Upper lobe of left lung (tissue), 6 donors: Measurements from ENCODE around the gene ZNF652. TPM values are rescaled to one million over a fixed set of nuclear protein-coding genes. Genes with fewer than 3 reads are reported as not detected.
"Not testable (repeated sequence)": the region's sequence is repeated elsewhere in the genome, so short reads cannot be mapped to it uniquely, and the experiment has no call there.

Experiments
- ATAC-seq, 2 donors: fragments of 200-7000 bp; cut with Tn5 transposase; one replicate each; pipeline ENCODE4 v1.9.1; 2022; ENCODE audit warnings: mild to moderate bottlenecking in 2 of 2, moderate library complexity in 2 of 2; ENCODE audit not compliant: low FRiP score in 2 of 2
- DNase-seq, 2 donors: peaks; one replicate each; pipeline ENCODE4 v3.0.0-alpha.2; 2019 to 2020
- H3K27ac ChIP-seq, 4 donors: fragments of 200-600 bp; sonication (generic); one replicate each; pipeline ENCODE4 v1.5.1; 2016 to 2019
- H3K27me3 ChIP-seq, 4 donors: fragments of 200-600 bp; sonication (generic); one replicate each; pipeline ENCODE4 v1.5.1; 2017 to 2019
- H3K36me3 ChIP-seq, 4 donors: fragments of 200-600 bp; sonication (generic); one replicate each; pipeline ENCODE4 v1.5.1; 2016 to 2019
- H3K4me1 ChIP-seq, 4 donors: fragments of 200-600 bp; sonication (generic); one replicate each; pipeline ENCODE4 v1.5.1; 2018 to 2019
- H3K4me3 ChIP-seq, 4 donors: fragments of 200-600 bp; sonication (generic); one replicate each; pipeline ENCODE4 v1.5.1; 2017 to 2019; ENCODE audit warnings: mild to moderate bottlenecking in 2 of 4, moderate library complexity in 1 of 4
- H3K9me3 ChIP-seq, 4 donors: fragments of 200-600 bp; sonication (generic); one replicate each; pipeline ENCODE4 v1.5.1; 2018 to 2019
- CTCF ChIP-seq, 6 experiments: fragments of 450-650 bp in 4 of 6; fragments of 200-600 bp in 2 of 6; sonication (generic) in 2 of 6; IDR thresholded peaks; one replicate each; pipeline ENCODE4 v1.5.1; 2016 to 2019; ENCODE audit warnings: antibody characterized with exemption in 6 of 6
- EP300 ChIP-seq, 4 donors: sonication (generic); formaldehyde crosslinking; IDR thresholded peaks; one replicate each; pipeline ENCODE4 v1.5.1; 2017; ENCODE audit warnings: antibody characterized with exemption in 4 of 4, control low read depth in 2 of 4
- POLR2A ChIP-seq, 4 donors: fragments of 450-650 bp; IDR thresholded peaks; one replicate each; pipeline ENCODE4 v1.5.1; 2016 to 2017; ENCODE audit warnings: antibody characterized with exemption in 4 of 4, mild to moderate bottlenecking in 2 of 4
- POLR2AphosphoS5 ChIP-seq, 2 donors: sonication (generic); formaldehyde crosslinking; IDR thresholded peaks; one replicate each; pipeline ENCODE4 v1.5.1; 2017; ENCODE audit warnings: antibody characterized with exemption in 2 of 2
- WGBS, 2 donors: methylation state at CpG; one replicate each; pipeline ENCODE4 v1.1.5; 2017 to 2018; 5-methylcytosine and 5-hydroxymethylcytosine counted together
- total RNA-seq, 6 donors: library from RNA; depleted of rRNA in 4 of 6; stranded (reverse); fragments of >200 nt in 4 of 6; gene quantifications; one replicate each; pipeline versions ENCODE4 v1.1.0 to v1.2.1, GENCODE V29; 2016 to 2021
- donor health status: DM: no; HTN: no; CAD: no; lungs with moderate emphysema.
- donor health status: DM: no; HTN: yes; CAD: no; lungs with severe emphysema.

ZNF652 gene
- total RNA-seq, 6 donors from 2014 or later = 29.4 to 69.4 (median 41.5) TPM

- no peak for DNase-seq
- no peak overlapping the region for H3K27ac ChIP-seq
- no peaks in the 10 kb centered on the region for H3K4me1 ChIP-seq
- no peak overlapping the region for H3K4me3 ChIP-seq
- no peak for ATAC-seq
- no peaks in the 10 kb centered on the region for H3K36me3 ChIP-seq
- TF ChIP-seq POLR2A (IDR thresholded peaks at IDR 0.05) = no peak
- TF ChIP-seq CTCF (IDR thresholded peaks at IDR 0.05) = no peak
- no peak for TF ChIP-seq EP300 (IDR thresholded peaks at IDR 0.05)
- TF ChIP-seq POLR2AphosphoS5 (IDR thresholded peaks at IDR 0.05) = no peak
- 86 to 89% methylated on average over 1 of the region's 1 CpG for WGBS, 2 donors
- no peaks in the 10 kb centered on the region for H3K9me3 ChIP-seq
- H3K27me3 ChIP-seq = no peaks in the 10 kb centered on the region
Measured at GRCh38 chr17:49369760-49370159, 7.7 kb upstream of the ZNF652 start.

GRCh38 chr17:49369089-49369488 is 7.0 kb upstream of the ZNF652 start:
- no peak for TF ChIP-seq POLR2AphosphoS5 (IDR thresholded peaks at IDR 0.05)
- no peak for TF ChIP-seq POLR2A (IDR thresholded peaks at IDR 0.05)
- no peak for TF ChIP-seq CTCF (IDR thresholded peaks at IDR 0.05)
- no peak for TF ChIP-seq EP300 (IDR thresholded peaks at IDR 0.05)
- ATAC-seq = no peak
- no peak overlapping the region for H3K4me3 ChIP-seq
- H3K4me1 ChIP-seq = no peaks in the 10 kb centered on the region
- no peaks in the 10 kb centered on the region for H3K27me3 ChIP-seq
- no peaks in the 10 kb centered on the region for H3K36me3 ChIP-seq
- H3K27ac ChIP-seq = no peak overlapping the region
- WGBS, 2 donors = 88 to 100% methylated on average over 1 of the region's 1 CpG
- no peaks in the 10 kb centered on the region for H3K9me3 ChIP-seq
- no peak for DNase-seq

- no peak overlapping the region for H3K4me3 ChIP-seq
- no peaks in the 10 kb centered on the region for H3K9me3 ChIP-seq
- no peaks in the 10 kb centered on the region for H3K27me3 ChIP-seq
- peaks cover 4 to 14% (median 6%) of the 10 kb centered on the region in 4 donors for H3K4me1 ChIP-seq
- ATAC-seq = no peak
- no peak for DNase-seq
- TF ChIP-seq CTCF (IDR thresholded peaks at IDR 0.05) (peak in 1 of 6 experiments; percentile 14), POLR2A (IDR thresholded peaks at IDR 0.05) (no peak)
- WGBS, 2 donors = 30 to 34% methylated on average over 2 of the region's 2 CpGs
- no peaks in the 10 kb centered on the region for H3K36me3 ChIP-seq
- H3K27ac ChIP-seq = no peak overlapping the region
Measured at GRCh38 chr17:49365667-49366066, 3.6 kb upstream of the ZNF652 start.

- 96 to 98% methylated on average over 10 of the region's 10 CpGs for WGBS, 2 donors
- not testable (repeated sequence) for H3K27ac ChIP-seq
- H3K4me1 ChIP-seq = peaks cover 9 to 20% (median 12%) of the 10 kb centered on the region in 4 donors
Measured at GRCh38 chr17:49365126-49365525, 3.1 kb upstream of the ZNF652 start.

GRCh38 chr17:49364119-49364518 is 2.1 kb upstream of the ZNF652 start:
- Histone ChIP-seq H3K9me3 (no peaks in the 10 kb centered on the region), H3K4me3 (no peak overlapping the region), H3K36me3 (no peaks in the 10 kb centered on the region), H3K27ac (no peak overlapping the region), H3K27me3 (no peaks in the 10 kb centered on the region), H3K4me1 (peaks cover 18 to 30% (median 21%) of the 10 kb centered on the region in 4 donors)
- DNase-seq (no peak), ATAC-seq (no peak)
- 98 to 100% methylated on average over 2 of the region's 2 CpGs for WGBS, 2 donors
- TF ChIP-seq POLR2A (IDR thresholded peaks at IDR 0.05) = no peak
- no peak for TF ChIP-seq EP300 (IDR thresholded peaks at IDR 0.05)
- TF ChIP-seq POLR2AphosphoS5 (IDR thresholded peaks at IDR 0.05) = no peak
- TF ChIP-seq CTCF (IDR thresholded peaks at IDR 0.05) = no peak

More at GRCh38 chr17:49365126-49365525, 3.1 kb upstream of the ZNF652 start:
- H3K4me3 ChIP-seq, H3K9me3 ChIP-seq, ATAC-seq, H3K27me3 ChIP-seq, DNase-seq, H3K36me3 ChIP-seq: not testable (repeated sequence)
